KOPT-K1 (cell line): Measurements from ENCODE around the gene RFC5.

Experiments
- H3K27ac ChIP-seq: fragments of 200-600 bp; sonication (generic); 2 replicates; pipeline ENCODE4 v1.5.1; 2016; ENCODE audit warnings: antibody characterized with exemption, mild to moderate bottlenecking, low read depth, low read length; ENCODE audit not compliant: poor library complexity, severe bottlenecking
- H3K36me3 ChIP-seq: fragments of 200-600 bp; sonication (generic); 2 replicates; pipeline ENCODE4 v1.5.1; 2017; ENCODE audit warnings: antibody characterized with exemption, mild to moderate bottlenecking, low read length, moderate library complexity; ENCODE audit not compliant: insufficient read depth
- H3K9me3 ChIP-seq: fragments of 200-600 bp; sonication (generic); 2 replicates; pipeline ENCODE4 v1.5.1; 2017; ENCODE audit warnings: antibody characterized with exemption, low read length, mild to moderate bottlenecking; ENCODE audit not compliant: insufficient read depth, poor library complexity, severe bottlenecking

Gene RFC5

GRCh38 chr12:118029166-118029565, 12.7 kb downstream of the RFC5 start:
- H3K9me3 ChIP-seq: no peaks in the 10 kb centered on the region
- peaks cover 100% of the 10 kb centered on the region for H3K36me3 ChIP-seq
- no peak overlapping the region for H3K27ac ChIP-seq

GRCh38 chr12:118032188-118032587, 15.7 kb downstream of the RFC5 start:
- Histone ChIP-seq H3K9me3 (no peaks in the 10 kb centered on the region), H3K36me3 (peaks cover 100% of the 10 kb centered on the region), H3K27ac (no peak overlapping the region)

- Histone ChIP-seq H3K9me3 (no peaks in the 10 kb centered on the region), H3K36me3 (peaks cover 100% of the 10 kb centered on the region), H3K27ac (no peak overlapping the region)
Observed at GRCh38 chr12:118033323-118033722, 16.8 kb downstream of the RFC5 start.

GRCh38 chr12:118033902-118034301, 17.4 kb downstream of the RFC5 start:
- H3K36me3 ChIP-seq: peaks cover 100% of the 10 kb centered on the region
- H3K9me3 ChIP-seq: no peaks in the 10 kb centered on the region
- H3K27ac ChIP-seq: no peak overlapping the region

- peaks cover 100% of the 10 kb centered on the region for H3K36me3 ChIP-seq
- H3K27ac ChIP-seq: no peak overlapping the region
- no peaks in the 10 kb centered on the region for H3K9me3 ChIP-seq
Observed at GRCh38 chr12:118034429-118035189, 18.1 kb downstream of the RFC5 start.

GRCh38 chr12:118035190-118036041, 18.9 kb downstream of the RFC5 start:
- H3K27ac ChIP-seq: no peak overlapping the region
- peaks cover 100% of the 10 kb centered on the region for H3K36me3 ChIP-seq

GRCh38 chr12:118036672-118037411, 20.3 kb downstream of the RFC5 start:
- Histone ChIP-seq H3K27ac (no peak overlapping the region), H3K9me3 (no peaks in the 10 kb centered on the region), H3K36me3 (peaks cover 97% of the 10 kb centered on the region)

More at GRCh38 chr12:118035190-118036041, 18.9 kb downstream of the RFC5 start:
- H3K9me3 ChIP-seq: no peaks in the 10 kb centered on the region

- Histone ChIP-seq H3K27ac (no peak overlapping the region), H3K9me3 (no peaks in the 10 kb centered on the region), H3K36me3 (peaks cover 97% of the 10 kb centered on the region)
Observed at GRCh38 chr12:118038137-118038536, 21.6 kb downstream of the RFC5 start.

- no peak overlapping the region for H3K27ac ChIP-seq
- H3K9me3 ChIP-seq: no peaks in the 10 kb centered on the region
- peaks cover 76% of the 10 kb centered on the region for H3K36me3 ChIP-seq
Observed at GRCh38 chr12:118042091-118042490, 25.6 kb downstream of the RFC5 start.

GRCh38 chr12:118044075-118044474, 27.6 kb downstream of the RFC5 start:
- Histone ChIP-seq H3K9me3 (no peaks in the 10 kb centered on the region), H3K36me3 (peaks cover 69% of the 10 kb centered on the region), H3K27ac (no peak overlapping the region)

- Histone ChIP-seq H3K36me3 (peaks cover 69% of the 10 kb centered on the region), H3K27ac (no peak overlapping the region), H3K9me3 (no peaks in the 10 kb centered on the region)
Observed at GRCh38 chr12:118044577-118044976, 28.1 kb downstream of the RFC5 start.

GRCh38 chr12:118046430-118046829, 29.9 kb downstream of the RFC5 start:
- Histone ChIP-seq H3K9me3 (no peaks in the 10 kb centered on the region), H3K36me3 (peaks cover 66% of the 10 kb centered on the region), H3K27ac (no peak overlapping the region)

GRCh38 chr12:118050972-118051910, 34.7 kb downstream of the RFC5 start:
- Histone ChIP-seq H3K9me3 (no peaks in the 10 kb centered on the region), H3K36me3 (peaks cover 42% of the 10 kb centered on the region), H3K27ac (no peak overlapping the region)
